GM19438 (cell line): ENCODE measurements around the gene SPRED3.

Experiments used
- ATAC-seq: cut with Tn5 transposase; IDR thresholded peaks from one replicate; pipeline ENCODE4 v1.9.1; 2021; ENCODE audit warnings: low read depth; ENCODE audit not compliant: unreplicated experiment

The SPRED3 gene

GRCh38 chr19:38443458-38443999, 55.0 kb downstream of the SPRED3 start:
- no peak for ATAC-seq

- ATAC-seq, result no peak
Observed at GRCh38 chr19:38444026-38444425, 55.5 kb downstream of the SPRED3 start.

DNA sequence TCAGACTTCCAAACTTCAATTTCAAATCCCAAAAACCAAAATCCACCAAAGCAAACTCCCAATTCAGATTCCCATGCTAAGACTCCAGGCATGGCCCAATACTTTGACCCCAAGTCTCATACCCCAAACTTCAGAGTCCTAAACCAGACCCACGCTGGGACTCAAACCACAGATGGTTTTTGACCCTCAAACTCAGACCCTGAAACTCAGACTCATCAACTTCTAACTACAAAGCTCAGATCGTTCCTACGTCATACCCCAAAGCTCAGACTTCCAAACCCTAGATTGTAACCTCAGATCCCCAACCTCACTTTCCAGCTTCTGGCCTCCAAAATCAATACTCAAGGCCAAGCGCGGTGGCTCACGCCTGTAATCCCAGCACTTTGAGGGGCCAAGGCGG, 56.9 kb downstream of the SPRED3 start:
- ATAC-seq, result no peak

- no peak for ATAC-seq
Observed at GRCh38 chr19:38448225-38448624, 59.7 kb downstream of the SPRED3 start.
